C4-2B (cell line): ENCODE data around the gene CRTC1.
A peak's percentile ranks its signal among the peaks of the same experiment; 100 is the strongest.

ENCODE experiments used
- H3K27ac ChIP-seq: fragments of 450-650 bp; 2 replicates; pipeline ENCODE4 v1.5.1; 2017
- CTCF ChIP-seq: fragments of 450-650 bp; conservative IDR thresholded peaks from 2 replicates; pipeline ENCODE4 v1.5.1; 2017; ENCODE audit warnings: mild to moderate bottlenecking
- ZFX ChIP-seq: fragments of 450-650 bp; IDR thresholded peaks from 2 replicates; pipeline ENCODE4 v1.6.1; 2017

CRTC1 gene

GRCh38 chr19:18760440-18761383 is 77.2 kb downstream of the CRTC1 start:
- H3K27ac ChIP-seq: peak overlapping the region; percentile 85
- no peak for TF ChIP-seq ZFX
- no peak for TF ChIP-seq CTCF

- peak overlapping the region; percentile 85 for H3K27ac ChIP-seq
- TF ChIP-seq ZFX (no peak), CTCF (no peak)
Observed at GRCh38 chr19:18761531-18762110, 78.1 kb downstream of the CRTC1 start.

- no peak for TF ChIP-seq CTCF
- 0 out of 2 replicates have a peak, but pooled peaks have one; percentile 49 for TF ChIP-seq ZFX
- peak overlapping the region; percentile 85 for H3K27ac ChIP-seq
Observed at GRCh38 chr19:18762125-18763023, 78.9 kb downstream of the CRTC1 start.

- no peak for TF ChIP-seq ZFX
- TF ChIP-seq CTCF: no peak
- H3K27ac ChIP-seq: peak overlapping the region; percentile 85
Observed at GRCh38 chr19:18763674-18764590, 80.5 kb downstream of the CRTC1 start.

GRCh38 chr19:18764591-18765051 is 81.1 kb downstream of the CRTC1 start:
- TF ChIP-seq CTCF: no peak
- TF ChIP-seq ZFX: no peak
- no peak overlapping the region for H3K27ac ChIP-seq

GRCh38 chr19:18765224-18765623 is 81.7 kb downstream of the CRTC1 start:
- H3K27ac ChIP-seq: no peak overlapping the region
- TF ChIP-seq ZFX (no peak), CTCF (no peak)
